Measurements from ENCODE around the gene MT1HL1.

The MT1HL1 gene

DNA sequence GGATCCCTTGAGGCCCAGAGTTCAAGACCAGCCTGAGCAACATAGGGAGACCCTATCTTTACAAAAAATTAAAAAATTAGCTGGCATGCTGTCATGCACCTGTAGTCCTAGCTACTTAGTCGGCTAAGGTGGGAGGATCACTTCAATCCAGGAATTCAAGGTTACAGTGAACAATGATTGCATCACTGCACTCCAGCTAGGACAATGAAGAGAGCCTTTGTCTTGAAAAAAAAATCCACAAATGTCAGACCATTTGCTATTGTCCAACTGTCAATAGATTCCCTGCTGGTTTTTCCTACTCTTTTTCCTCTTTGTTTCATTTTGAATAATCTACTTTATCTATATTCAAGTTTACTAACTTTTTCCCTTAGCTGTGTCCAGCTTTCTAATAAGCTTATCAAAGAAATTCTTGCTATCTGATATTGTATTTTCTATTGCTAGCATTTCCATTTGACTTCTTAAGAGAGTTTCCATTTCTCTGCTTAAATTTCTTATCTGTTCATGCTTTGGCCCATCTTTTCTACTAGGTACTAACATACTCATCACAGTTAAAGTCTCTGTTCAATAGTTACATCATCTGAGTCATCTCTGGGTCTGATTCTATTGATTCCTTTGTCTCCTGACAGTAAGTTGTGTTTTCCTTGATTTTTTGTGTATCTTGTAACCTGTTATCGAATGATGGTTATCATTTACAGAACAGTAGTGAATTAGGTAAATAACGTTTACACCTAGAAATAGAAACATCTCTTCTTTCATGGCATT, 14.8 kb downstream of the MT1HL1 start:
- TF ChIP-seq, protein P1, sequence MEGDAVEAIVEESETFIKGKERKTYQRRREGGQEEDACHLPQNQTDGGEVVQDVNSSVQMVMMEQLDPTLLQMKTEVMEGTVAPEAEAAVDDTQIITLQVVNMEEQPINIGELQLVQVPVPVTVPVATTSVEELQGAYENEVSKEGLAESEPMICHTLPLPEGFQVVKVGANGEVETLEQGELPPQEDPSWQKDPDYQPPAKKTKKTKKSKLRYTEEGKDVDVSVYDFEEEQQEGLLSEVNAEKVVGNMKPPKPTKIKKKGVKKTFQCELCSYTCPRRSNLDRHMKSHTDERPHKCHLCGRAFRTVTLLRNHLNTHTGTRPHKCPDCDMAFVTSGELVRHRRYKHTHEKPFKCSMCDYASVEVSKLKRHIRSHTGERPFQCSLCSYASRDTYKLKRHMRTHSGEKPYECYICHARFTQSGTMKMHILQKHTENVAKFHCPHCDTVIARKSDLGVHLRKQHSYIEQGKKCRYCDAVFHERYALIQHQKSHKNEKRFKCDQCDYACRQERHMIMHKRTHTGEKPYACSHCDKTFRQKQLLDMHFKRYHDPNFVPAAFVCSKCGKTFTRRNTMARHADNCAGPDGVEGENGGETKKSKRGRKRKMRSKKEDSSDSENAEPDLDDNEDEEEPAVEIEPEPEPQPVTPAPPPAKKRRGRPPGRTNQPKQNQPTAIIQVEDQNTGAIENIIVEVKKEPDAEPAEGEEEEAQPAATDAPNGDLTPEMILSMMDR (IDR thresholded peaks at IDR 0.05): no peak

DNA sequence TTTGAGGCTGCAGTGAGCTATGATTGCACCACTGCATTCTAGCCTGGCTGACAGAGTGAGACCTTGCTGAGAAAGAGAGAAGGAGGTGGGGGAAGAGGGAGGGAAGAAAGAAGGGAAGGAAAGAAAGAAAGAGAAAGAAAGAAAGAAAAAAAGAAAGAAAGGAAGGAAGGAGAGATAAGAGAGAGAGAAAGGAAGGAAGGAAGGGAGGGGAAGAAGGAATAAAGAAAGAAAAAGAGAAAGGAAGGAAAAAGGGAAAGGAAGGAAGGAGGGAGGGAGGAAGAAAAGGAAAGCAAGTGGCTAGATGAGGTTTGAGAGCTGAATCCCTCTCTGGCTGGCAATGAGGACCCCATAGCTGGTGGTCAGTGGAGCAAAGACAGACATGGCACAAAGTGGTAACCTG, 20.4 kb downstream of the MT1HL1 start:
- TF ChIP-seq, protein P1 (IDR thresholded peaks at IDR 0.05): no peak

DNA sequence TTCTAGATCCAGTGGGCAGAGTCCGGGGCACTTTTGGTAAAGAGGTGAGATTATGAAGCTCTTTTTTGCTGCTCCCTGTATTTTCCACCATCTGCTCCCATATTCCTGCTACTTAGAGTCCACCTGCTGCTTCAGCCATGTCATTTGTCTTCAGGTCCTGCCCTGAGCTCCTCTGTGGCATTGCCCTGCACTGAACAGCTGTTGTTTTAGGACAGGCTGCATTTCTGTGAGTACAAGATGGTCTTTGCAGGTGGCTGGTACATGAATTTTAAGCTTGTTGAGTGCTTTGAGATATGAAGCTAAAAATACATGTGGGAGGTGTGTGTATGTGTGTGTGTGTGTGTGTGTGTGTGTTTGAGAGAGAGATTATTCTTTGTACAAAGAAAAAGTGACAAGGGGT, 21.9 kb downstream of the MT1HL1 start:
- TF ChIP-seq, protein P1 (IDR thresholded peaks at IDR 0.05): no peak

DNA sequence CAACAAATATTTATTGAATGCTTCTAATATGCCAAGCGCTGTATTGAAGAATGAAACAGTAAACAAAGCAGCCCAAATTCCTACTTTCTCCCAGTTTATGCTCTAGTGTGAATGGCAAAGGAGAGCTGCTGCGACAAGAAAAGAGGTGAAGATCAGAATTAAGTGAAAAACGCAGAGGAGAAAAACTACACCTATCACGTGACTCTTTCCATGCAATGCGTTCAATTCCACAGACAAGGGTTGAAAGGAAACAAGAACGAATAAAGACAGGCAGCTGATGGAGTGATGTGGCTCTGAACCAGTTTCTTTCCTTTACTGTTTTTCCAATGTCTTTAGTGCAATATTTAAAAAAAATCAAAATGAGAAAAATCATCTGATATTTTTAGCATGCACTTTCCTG, 23.6 kb downstream of the MT1HL1 start:
- TF ChIP-seq, protein P1 (IDR thresholded peaks at IDR 0.05): no peak

DNA sequence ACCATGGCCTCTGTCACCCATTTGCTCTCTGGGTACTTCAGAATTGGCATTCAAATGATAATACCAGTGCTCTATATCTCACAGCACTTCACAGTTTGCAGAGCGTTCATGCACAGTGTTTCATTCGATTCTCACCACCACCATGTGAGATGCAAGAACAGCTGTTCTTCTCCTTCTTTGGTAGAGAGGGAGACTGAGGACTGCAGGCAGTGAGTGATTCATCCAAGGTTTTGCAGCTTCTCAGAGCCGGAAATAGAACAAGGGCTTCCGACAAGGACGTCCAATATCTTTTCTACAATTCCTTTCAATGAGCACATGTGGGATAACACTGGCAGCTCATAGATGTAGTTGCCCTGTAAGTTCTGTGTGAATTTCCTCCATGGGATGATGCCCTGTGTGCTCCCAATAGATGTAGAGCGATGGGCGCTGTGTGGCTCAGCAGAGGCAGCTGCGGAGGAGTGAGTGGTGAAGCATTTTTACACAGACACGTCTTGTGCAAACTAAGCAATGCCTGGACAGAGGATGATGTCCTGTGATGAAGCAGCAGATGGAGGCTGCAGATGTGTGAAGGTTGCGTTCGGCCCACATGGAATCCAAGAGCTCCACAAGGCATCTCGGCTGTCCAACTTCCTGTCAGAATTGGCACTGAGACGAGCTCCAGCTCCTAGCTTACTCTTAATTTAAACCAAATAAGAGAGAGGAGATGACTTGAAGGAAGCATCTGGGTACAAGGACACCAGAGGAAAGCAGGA, 24.9 kb downstream of the MT1HL1 start:
- TF ChIP-seq, protein P1 (IDR thresholded peaks at IDR 0.05): no peak

DNA sequence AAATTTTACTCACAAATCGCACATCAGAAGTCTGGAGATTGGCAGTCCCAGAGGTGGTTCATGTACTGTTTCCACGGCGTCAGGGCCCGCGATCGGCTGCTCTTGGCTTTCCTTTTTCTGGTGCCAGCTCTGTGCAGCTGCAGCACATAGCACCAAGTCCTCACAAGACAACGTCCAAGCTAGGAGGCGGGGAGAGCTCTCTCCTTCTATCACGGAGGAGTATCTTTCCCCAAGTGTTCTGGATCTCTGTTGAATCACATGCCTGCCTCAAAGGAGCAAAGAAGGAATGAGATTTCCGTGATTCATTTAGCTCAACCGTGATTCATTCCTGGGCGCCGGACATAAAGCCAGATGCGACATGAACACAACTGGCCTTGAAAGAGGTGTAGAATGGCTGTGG, 25.5 kb downstream of the MT1HL1 start:
- TF ChIP-seq, protein P1 (IDR thresholded peaks at IDR 0.05): no peak

DNA sequence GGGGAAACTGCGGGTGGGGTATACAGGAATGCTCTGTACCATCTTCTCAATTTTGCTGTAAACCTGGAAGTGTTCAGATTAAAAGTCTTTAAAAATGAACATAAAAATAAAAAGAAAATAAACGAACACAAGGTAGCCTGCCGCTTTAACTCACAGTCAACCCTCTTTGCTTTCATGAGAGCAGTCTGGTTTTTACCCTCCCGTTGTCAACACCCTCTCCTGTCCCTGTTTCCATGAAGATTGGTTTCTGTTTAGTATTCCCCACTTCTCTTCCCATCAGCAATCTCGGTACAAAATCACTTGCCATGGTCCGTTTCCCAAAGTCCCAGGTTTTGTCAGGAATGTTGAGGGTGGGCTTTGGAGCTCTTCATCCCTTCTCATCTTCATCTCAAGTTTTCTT, 28.8 kb downstream of the MT1HL1 start:
- TF ChIP-seq, protein P1 (IDR thresholded peaks at IDR 0.05): no peak
